Measurements from ENCODE around the gene GLDN.

The GLDN gene

DNA sequence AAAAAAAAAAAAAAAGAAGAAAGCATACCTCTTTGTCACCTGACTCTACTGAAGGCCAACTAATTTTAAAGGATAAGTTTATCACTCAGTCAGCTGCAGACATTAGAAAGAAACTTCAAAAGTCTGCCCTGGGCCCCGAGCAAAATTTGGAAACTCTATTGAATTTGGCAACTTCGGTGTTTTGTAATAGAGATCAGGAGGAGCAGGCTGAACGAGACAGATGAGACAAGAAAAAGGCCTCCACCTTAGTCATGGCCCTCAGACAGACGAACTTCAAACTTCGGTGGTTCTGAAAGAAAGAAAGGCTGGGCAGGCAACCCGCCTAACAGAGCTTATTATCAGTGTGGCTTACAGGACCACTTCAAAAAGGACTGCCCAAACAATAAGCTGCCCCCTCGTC, 18.5 kb downstream of the GLDN start:
- DNase-seq: no peak

GRCh38 chr15:51363383-51363782, 21.9 kb downstream of the GLDN start:
- no peak for DNase-seq

GRCh38 chr15:51365417-51365816, 24.0 kb downstream of the GLDN start:
- no peak for DNase-seq

GRCh38 chr15:51366071-51366470, 24.6 kb downstream of the GLDN start:
- DNase-seq: no peak

DNA sequence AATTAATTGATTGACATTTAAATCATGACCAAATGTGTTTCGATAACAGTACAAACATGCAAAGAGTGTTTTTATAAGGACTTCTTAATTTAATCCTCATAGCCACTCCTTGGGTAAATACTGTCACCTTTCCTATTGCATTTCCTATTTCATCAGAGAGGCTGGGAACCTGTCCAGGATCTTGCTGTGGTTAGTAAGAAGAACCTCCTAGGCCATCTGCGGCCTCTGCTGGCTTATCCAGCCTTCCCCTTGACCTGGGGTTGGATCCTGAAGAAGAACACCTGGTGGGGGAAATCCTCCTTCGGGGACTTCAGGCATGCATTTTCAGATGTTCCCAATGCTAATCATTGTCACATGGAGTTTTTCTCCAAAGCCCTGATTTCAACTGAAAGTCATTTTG, 25.5 kb downstream of the GLDN start:
- DNase-seq: peak; percentile 28

DNA sequence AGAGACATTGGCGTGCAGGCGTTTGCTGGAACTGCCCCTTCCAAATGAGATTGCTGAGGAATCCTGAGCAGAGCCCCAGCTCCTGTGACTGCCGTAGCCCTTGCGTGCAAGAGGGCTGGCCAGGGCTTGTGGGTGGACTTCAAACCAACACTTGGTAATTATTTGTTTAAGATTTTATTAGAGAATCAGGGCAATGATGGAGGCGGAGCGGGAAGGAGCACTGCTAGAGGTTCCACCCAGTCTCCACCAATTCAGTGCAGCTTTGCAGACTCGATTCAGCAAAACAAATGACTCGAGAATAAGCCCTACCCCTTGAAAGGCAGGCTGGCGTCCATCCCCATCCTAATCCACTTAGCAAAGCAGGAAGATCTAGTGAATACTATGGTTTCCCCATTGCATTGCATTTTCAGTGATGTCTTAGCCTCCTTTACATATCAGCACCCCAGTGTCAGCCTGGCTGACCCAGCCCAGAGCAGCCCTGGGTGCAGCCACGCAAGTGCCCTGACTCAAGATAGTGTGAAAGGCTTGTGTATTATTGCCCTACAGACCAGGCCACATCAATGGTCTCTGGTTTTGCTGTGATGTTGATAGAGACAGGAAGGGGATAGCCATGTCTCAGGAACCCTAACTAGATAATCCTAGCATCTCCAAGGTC, 26.0 kb downstream of the GLDN start:
- DNase-seq: no peak

DNA sequence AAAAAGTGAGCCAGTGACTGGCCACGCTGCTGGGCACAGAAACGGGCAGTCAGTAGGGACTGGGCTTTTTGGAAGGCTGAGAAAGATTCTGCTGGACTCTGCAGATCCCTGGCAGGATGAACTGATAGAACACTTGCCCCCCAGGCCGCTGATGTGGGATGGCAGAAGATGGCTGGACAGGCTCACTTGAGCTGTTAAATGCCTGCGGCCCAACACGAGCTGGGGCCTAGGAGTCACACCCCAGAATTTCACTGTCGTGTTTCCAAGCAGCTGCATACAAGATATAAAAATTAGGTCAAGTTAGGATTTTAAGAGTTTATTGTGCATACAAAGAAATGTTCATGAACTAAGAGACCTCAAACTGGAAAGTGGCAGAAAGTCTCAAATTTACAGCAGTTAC, 26.9 kb downstream of the GLDN start:
- DNase-seq: no peak

GRCh38 chr15:51368751-51369450, 27.4 kb downstream of the GLDN start:
- DNase-seq: peak; percentile 35

DNA sequence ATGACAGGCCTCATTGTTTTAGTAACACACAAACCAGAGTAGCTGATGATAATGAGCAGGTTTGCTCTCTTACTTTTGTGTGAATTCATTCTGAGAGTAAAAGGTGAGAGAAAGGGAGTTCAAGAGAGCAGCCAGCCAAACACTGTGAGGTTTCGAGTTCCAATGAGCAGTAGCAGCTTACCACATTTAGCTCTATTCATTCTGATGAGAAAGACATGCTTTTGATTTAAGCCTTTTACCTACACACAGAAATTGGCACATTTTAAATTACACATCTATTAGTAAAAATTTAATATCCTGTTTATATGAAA, 28.0 kb downstream of the GLDN start:
- DNase-seq: no peak

DNA sequence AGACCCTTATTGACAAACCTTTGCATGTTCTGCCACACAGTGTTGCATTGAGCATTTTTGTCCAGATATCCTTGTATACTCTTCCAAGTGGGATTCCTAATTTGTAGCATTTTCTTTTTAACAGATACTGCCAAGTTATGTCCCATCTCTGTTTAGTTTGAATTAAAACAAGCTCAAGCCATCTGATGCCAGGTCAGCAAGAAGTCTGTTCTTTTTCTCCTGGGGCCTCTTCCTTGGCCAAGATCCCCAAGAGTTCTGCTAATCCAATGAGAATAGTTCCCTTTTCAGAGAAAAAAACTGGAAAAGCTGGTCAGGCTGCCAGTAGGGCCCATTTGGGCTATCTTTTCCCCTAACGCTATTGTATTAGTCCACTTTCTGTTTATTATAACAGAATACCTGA, 29.8 kb downstream of the GLDN start:
- DNase-seq: no peak

DNA sequence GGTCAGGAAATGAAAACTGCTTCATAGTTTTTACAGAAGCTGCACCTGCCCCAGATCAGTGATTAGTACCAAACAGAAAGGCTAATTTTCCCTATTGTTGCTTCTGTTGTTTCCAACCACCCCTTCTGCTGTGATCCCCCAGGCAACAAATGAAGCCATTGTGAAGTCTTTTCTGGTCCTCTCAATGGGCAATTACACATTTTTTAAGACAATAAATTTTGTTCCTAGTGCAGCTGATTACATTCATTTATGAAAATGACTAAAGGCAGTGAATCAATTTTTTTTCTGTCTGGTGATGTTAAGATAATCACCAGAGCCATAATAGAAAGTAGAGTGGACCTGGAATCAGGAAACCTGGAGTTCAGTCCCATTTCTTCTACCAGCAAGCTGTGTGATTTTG, 32.7 kb downstream of the GLDN start:
- no peak for DNase-seq

GRCh38 chr15:51375966-51376640, 34.6 kb downstream of the GLDN start:
- peak; percentile 34 for DNase-seq

GRCh38 chr15:51377038-51377786, 35.8 kb downstream of the GLDN start:
- peak; percentile 43 for DNase-seq

- DNase-seq: no peak
Observed at GRCh38 chr15:51378406-51378805, 37.0 kb downstream of the GLDN start.

DNA sequence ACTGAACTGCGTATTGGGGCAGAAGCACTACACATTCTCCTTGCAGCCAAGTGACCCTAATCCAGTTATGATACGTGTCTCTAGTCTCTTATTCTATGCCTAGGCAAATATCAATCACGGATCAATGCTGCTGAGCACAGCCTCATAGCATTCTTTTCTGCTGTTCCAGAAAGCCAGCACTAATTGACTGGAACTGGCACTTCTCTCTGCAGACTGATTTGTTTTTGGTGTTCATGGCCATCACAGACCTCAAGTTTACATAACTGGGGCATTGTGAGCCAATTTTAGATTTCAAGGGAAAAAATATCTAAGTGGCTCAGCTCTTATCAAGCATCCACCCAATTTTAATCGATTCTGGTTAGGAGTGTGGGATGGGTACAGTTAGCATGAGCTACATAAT, 37.9 kb downstream of the GLDN start:
- DNase-seq: no peak

GRCh38 chr15:51380999-51381806, 39.7 kb downstream of the GLDN start:
- peak; percentile 69 for DNase-seq

DNA sequence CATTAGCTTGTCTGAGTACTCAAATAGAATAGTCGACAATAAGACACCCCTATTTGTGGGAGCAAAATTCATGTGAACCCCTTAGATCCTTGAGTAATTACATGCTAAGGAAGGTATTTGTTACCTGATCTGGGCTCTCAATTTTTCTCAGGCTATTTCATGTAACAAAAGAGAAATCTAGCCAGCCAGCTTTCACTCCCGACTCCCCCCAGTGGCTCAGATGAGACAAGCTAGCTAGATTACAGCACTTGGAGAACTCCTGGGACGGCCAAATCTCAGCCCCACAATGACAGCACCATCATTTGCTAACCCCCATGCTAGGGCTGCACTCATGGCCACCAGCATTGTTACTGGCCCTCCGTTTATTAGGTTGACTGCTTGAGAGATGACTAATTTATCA, 41.3 kb downstream of the GLDN start:
- peak; percentile 47 for DNase-seq

- DNase-seq: no peak
Observed at GRCh38 chr15:51386029-51386428, 44.6 kb downstream of the GLDN start.

DNA sequence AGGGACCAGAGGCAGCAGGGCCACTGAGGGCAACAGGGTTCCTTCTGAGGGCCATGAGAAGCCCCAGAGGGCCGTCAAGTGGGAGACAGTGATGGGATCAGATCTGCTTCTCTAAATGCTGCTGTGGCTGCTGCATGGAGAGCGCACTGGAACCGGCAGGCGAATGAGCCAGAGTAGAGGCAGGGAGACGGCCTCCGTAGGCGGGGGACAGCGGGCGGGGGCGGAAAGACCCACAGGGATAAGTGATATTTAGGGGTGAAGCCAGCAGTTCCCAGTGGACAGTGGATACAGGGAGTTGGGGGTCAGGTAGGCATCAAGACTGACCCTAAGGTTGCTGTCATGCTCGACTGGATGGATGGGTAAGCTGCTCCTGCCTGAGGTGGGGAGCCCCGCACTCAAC, 45.0 kb downstream of the GLDN start:
- DNase-seq: no peak

DNA sequence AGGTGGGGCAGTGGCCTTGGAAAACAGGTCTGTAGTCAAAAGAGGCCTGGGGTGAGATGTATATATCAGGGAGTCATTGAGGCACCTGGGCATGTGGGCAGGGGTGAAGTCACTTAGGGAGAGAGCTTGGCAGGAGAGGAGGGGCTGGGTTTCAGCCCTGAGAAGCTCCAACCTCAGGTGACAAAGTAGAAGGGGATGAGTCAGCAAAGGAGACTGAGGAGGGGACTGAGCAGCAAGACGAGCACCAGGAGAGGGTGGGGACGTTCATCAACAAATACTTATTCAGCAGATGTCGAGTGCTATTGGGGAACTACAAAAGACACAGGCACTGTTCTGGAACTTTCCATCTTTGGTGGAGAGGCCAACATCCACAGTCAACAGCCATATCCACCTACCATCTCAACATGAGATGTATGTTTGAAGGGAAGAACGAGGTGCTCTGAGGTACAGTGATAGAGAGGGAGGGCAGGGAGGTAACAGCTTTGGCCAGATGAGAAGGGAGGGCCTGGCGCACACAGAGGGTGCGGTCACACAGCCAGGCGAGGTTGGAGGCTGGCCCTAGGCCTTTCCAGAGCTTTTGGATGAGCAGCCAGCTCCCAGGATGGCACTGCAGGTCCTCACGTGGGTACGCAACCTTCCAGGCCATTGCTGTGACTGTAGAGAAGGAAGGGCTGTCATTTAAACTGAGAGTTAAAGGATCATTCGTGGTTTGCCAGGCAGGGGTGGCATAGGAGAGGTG, 45.7 kb downstream of the GLDN start:
- DNase-seq: no peak

DNA sequence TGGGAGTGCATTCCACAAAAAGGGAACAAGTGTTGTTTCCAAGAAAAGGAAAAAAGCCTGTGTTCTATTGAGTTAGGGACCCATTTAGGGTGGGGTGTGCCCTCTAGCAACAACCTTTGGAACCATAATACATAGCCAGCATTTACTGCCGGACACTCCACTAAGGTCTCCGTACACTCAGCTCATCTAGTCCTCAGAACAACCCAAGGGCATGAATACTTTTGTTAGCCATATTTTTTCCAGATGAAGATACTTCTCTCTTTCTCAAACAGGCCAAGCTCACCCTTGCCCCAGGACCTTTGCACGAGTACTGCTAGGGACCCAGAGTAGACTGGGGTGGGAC, 46.2 kb downstream of the GLDN start:
- DNase-seq: no peak

- DNase-seq: no peak
Observed at GRCh38 chr15:51388726-51389125, 47.3 kb downstream of the GLDN start.
